ENCODE results near the gene ADRB2. TPM values are rescaled to one million over a fixed set of nuclear protein-coding genes. Genes with fewer than 3 reads are reported as not detected.

The ADRB2 gene
- total RNA-seq, 1 donor from 2014 or later, result 3.2 TPM

DNA sequence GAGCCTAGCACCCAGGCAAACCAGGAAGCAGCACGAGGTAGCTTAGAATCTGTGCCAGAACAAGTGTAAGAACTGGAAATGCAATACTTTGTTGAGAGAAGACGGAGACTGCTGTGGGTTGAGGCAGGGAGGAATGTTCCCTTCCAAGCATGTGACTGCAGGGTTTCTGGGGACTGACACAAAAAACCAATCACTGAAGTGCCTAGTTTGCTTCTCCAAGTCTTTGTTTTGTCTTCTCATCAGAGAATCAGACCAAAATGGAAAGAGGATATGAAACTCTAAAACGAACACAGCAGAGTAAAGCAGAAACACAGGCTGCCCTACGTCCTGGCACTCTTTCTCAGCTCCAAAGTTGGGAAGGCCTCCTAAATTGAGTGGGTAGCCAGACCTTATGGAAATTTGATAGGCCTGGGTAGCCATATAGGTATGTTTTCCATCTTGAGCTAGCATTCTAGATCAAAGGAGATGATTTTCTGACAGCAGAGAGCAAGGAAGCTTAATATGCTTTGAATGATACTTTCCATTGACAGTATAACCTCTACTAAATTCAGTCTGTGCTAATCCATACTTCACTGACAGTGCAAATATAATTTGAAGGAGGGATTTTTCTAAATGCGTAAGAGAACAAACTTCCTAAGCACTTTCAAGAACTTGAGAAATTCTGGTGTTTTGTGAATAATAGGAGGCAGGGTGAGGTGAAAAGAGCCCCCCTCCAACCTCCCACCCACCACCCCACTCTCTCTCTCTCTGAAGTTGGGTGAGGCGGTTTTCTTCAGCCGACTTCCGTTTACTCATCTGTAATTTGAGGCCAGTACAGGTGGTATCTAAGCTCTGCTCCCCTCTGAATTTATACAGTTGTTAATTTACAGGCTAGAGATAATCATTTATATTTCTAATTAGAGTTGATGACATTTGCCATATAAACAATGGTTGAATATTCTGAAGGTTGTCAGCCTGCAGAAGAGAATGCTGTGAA lies 5.5 kb downstream of the ADRB2 start:
- Mint-ChIP-seq H3K4me3 (peak overlapping the region; percentile 76), H3K4me1 (peaks cover 97% of the 10 kb centered on the region)
- peak; percentile 70 for ATAC-seq (ENCODE audit: low read depth)

DNA sequence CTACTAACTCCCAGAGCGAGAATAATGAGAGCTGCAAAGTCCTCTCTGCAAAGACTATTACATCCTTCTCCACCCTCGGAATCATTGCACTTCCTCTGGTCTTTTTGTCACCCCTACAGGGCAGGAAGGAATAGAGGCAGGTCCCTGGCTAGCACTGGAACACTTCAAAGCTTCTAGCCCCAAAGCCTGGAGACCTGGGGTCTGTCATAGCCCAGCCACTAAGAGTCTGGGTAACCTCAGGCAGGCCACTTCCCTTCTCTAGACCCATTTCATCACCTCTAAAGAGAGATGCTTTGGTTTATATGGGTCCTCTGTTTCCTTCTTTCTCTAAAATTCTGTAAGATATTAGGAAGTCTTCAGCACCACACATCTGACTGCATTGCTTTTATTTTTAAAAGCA lies 6.7 kb downstream of the ADRB2 start:
- Mint-ChIP-seq H3K4me1 (peaks cover 93% of the 10 kb centered on the region), H3K4me3 (peak overlapping the region; percentile 30)
- ATAC-seq (ENCODE audit: low read depth), result no peak

More for the DNA sequence above, 5.5 kb downstream of the ADRB2 start:
- H3K27ac Mint-ChIP-seq, result peak overlapping the region; percentile 98
- ChIA-PET CTCF (interaction anchor here (0.7 to 6.4 kb wide), 5 partner anchors 10 to 126 kb away, joined by 3 to 34 read pairs (median 14); no protein-coding TSS in a partner anchor), POLR2A (interaction anchor here (0.6 to 2.6 kb wide), 9 partner anchors 11 to 85 kb away, joined by 3 to 12 read pairs (median 5); no protein-coding TSS in a partner anchor)
- no peaks in the 10 kb centered on the region for H3K27me3 Mint-ChIP-seq
- no peak for DNase-seq
- H3K36me3 Mint-ChIP-seq (ENCODE audit: low read depth), result no peaks in the 10 kb centered on the region
- intact Hi-C loops (cut with micrococcal nuclease), result loop anchor here (1.0 to 10.0 kb wide), 4 partner anchors 17 to 513 kb away; partner anchors contain the start of gene GRPEL2
- TF ChIP-seq, protein P1, sequence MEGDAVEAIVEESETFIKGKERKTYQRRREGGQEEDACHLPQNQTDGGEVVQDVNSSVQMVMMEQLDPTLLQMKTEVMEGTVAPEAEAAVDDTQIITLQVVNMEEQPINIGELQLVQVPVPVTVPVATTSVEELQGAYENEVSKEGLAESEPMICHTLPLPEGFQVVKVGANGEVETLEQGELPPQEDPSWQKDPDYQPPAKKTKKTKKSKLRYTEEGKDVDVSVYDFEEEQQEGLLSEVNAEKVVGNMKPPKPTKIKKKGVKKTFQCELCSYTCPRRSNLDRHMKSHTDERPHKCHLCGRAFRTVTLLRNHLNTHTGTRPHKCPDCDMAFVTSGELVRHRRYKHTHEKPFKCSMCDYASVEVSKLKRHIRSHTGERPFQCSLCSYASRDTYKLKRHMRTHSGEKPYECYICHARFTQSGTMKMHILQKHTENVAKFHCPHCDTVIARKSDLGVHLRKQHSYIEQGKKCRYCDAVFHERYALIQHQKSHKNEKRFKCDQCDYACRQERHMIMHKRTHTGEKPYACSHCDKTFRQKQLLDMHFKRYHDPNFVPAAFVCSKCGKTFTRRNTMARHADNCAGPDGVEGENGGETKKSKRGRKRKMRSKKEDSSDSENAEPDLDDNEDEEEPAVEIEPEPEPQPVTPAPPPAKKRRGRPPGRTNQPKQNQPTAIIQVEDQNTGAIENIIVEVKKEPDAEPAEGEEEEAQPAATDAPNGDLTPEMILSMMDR (IDR thresholded peaks at IDR 0.05), result no peak
- H3K9me3 Mint-ChIP-seq, result no peaks in the 10 kb centered on the region

DNA sequence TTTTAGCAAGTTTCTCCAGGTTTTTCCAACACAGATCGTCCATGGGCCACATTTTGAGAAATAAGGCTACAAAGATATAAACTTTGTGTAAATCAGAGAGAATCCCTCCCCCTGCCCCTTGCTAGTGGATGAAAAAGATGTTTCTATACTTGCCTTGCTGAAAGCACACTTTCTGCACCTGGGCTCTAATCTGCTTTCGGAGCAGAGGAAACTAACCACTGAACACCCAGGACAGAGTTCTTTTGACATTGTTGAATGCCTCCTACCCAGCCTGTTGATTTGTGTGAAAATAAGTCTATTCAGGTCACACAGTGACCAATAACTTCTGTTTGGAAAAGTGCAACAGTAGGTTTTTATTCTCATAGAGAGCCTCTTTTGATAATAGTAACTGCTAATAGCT lies 7.5 kb downstream of the ADRB2 start:
- no peak overlapping the region for H3K4me3 Mint-ChIP-seq
- TF ChIP-seq, protein P1 (IDR thresholded peaks at IDR 0.05), result no peak
- H3K27ac Mint-ChIP-seq, result peak overlapping the region; percentile 79
- H3K9me3 Mint-ChIP-seq, result no peaks in the 10 kb centered on the region
- CTCF ChIA-PET, result interaction anchor here (1.5 to 6.1 kb wide), 2 partner anchors 13 to 93 kb away, joined by 6 to 31 read pairs; no protein-coding TSS in a partner anchor
- H3K4me1 Mint-ChIP-seq, result peaks cover 92% of the 10 kb centered on the region
- DNase-seq, result no peak
- H3K36me3 Mint-ChIP-seq (ENCODE audit: low read depth), result no peaks in the 10 kb centered on the region
- no peaks in the 10 kb centered on the region for H3K27me3 Mint-ChIP-seq
- ATAC-seq (ENCODE audit: low read depth), result no peak
- intact Hi-C loops (cut with micrococcal nuclease), result loop anchor here (2.0 to 10.0 kb wide), 3 partner anchors 15 to 511 kb away; partner anchors contain the start of gene GRPEL2
- POLR2A ChIA-PET, result interaction anchor here (1.6 kb wide), 1 partner anchor 8 kb away, joined by 7 read pairs; the partner anchor contains the start of gene ADRB2

More for the DNA sequence above, 6.7 kb downstream of the ADRB2 start:
- ChIA-PET CTCF (interaction anchor here (3.0 to 6.4 kb wide), 3 partner anchors 12 to 125 kb away, joined by 14 to 34 read pairs (median 31); no protein-coding TSS in a partner anchor), POLR2A (interaction anchor here (1.8 to 2.6 kb wide), 2 partner anchors 12 to 25 kb away, joined by 11 to 12 read pairs; no protein-coding TSS in a partner anchor)
- Mint-ChIP-seq H3K9me3 (no peaks in the 10 kb centered on the region), H3K36me3 (ENCODE audit: low read depth) (no peaks in the 10 kb centered on the region), H3K27me3 (no peaks in the 10 kb centered on the region), H3K27ac (peak overlapping the region; percentile 98)
- intact Hi-C loops (cut with micrococcal nuclease), result loop anchor here (2.0 to 10.0 kb wide), 3 partner anchors 16 to 512 kb away; partner anchors contain the start of gene GRPEL2
- TF ChIP-seq, protein P1 (IDR thresholded peaks at IDR 0.05), result no peak
- no peak for DNase-seq

DNA sequence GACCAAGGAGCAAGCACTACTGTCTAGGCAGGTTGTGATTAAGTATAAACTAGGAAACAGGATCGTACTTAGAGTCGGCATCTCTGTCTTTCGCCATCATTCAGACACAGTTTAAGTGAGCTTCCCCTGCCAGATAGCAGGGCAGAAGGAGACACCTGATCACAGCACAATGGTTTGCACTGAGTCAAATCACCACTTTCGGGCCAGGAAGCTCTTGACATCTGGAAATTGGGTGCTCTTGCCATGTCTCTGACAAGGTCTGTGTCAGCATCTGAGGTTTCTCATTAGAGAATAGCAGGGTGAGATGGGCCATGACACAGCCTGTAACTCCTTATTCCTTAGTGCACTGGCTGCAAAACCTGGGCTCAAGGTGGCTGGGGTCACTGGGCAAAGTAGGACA lies 8.3 kb downstream of the ADRB2 start:
- TF ChIP-seq, protein P1 (IDR thresholded peaks at IDR 0.05), result no peak
- ChIA-PET POLR2A (interaction anchor here (0.6 to 1.6 kb wide), 3 partner anchors 8 to 84 kb away, joined by 3 to 7 read pairs (median 4); partner anchors contain the start of gene ADRB2), CTCF (interaction anchor here (1.5 to 6.1 kb wide), 2 partner anchors 13 to 93 kb away, joined by 6 to 31 read pairs; no protein-coding TSS in a partner anchor)
- Mint-ChIP-seq H3K4me3 (peak overlapping the region; percentile 44), H3K27ac (peak overlapping the region; percentile 79), H3K9me3 (no peaks in the 10 kb centered on the region), H3K36me3 (ENCODE audit: low read depth) (no peaks in the 10 kb centered on the region), H3K27me3 (no peaks in the 10 kb centered on the region), H3K4me1 (peaks cover 89% of the 10 kb centered on the region)
- DNase-seq (no peak), ATAC-seq (ENCODE audit: low read depth) (peak; percentile 26)
- intact Hi-C loops (cut with micrococcal nuclease), result loop anchor here (5.0 to 10.0 kb wide), 2 partner anchors 42 to 510 kb away; partner anchors contain the start of gene GRPEL2

All from activated B cell treated with CpG ODN at 0.5 μM for 24 hours (primary cell).